HG03280 (cell line): ENCODE data around the gene ITGB5.
"Not testable (repeated sequence)": the region's sequence is repeated elsewhere in the genome, so short reads cannot be mapped to it uniquely, and the experiment has no call there.

Source experiments
- ATAC-seq: cut with Tn5 transposase; IDR thresholded peaks from one replicate; pipeline ENCODE4 v1.9.1; 2021; ENCODE audit warnings: mild to moderate bottlenecking, moderate library complexity; ENCODE audit not compliant: unreplicated experiment

ITGB5 gene

GRCh38 chr3:124791639-124792151, 95.5 kb downstream of the ITGB5 start:
- ATAC-seq, result no peak

GRCh38 chr3:124791142-124791541, 96.0 kb downstream of the ITGB5 start:
- ATAC-seq, result no peak

- not testable (repeated sequence) for ATAC-seq
Observed at GRCh38 chr3:124789103-124789502, 98.1 kb downstream of the ITGB5 start.

- no peak for ATAC-seq
Observed at GRCh38 chr3:124788254-124788745, 98.9 kb downstream of the ITGB5 start.

GRCh38 chr3:124787476-124788195, 99.5 kb downstream of the ITGB5 start:
- no peak for ATAC-seq

GRCh38 chr3:124786511-124787241, 100.5 kb downstream of the ITGB5 start:
- ATAC-seq, result no peak

GRCh38 chr3:124785973-124786372, 101.2 kb downstream of the ITGB5 start:
- no peak for ATAC-seq

GRCh38 chr3:124784686-124785382, 102.3 kb downstream of the ITGB5 start:
- no peak for ATAC-seq

GRCh38 chr3:124783696-124784095, 103.5 kb downstream of the ITGB5 start:
- no peak for ATAC-seq

GRCh38 chr3:124782377-124782712, 104.8 kb downstream of the ITGB5 start:
- ATAC-seq, result not testable (repeated sequence)

GRCh38 chr3:124781476-124782376, 105.4 kb downstream of the ITGB5 start:
- no peak for ATAC-seq

- no peak for ATAC-seq
Observed at GRCh38 chr3:124780761-124781475, 106.2 kb downstream of the ITGB5 start.

GRCh38 chr3:124780356-124780755, 106.8 kb downstream of the ITGB5 start:
- no peak for ATAC-seq

- no peak for ATAC-seq
Observed at GRCh38 chr3:124779751-124780191, 107.4 kb downstream of the ITGB5 start.

GRCh38 chr3:124779116-124779515, 108.0 kb downstream of the ITGB5 start:
- ATAC-seq, result no peak

- no peak for ATAC-seq
Observed at GRCh38 chr3:124777762-124778470, 109.2 kb downstream of the ITGB5 start.

- no peak for ATAC-seq
Observed at GRCh38 chr3:124776856-124777255, 110.3 kb downstream of the ITGB5 start.

- ATAC-seq, result no peak
Observed at GRCh38 chr3:124775877-124776276, 111.3 kb downstream of the ITGB5 start.

- ATAC-seq, result no peak
Observed at GRCh38 chr3:124774841-124775402, 112.2 kb downstream of the ITGB5 start.
